Nephron (organoid): Measurements from ENCODE around the gene GCK.

Experiments
- H3K27ac Mint-ChIP-seq, 3 experiments: 2 replicates each; pipeline ENCODE4 v1.8.0; 2020; ENCODE audit warnings: mixed read lengths in 3 of 3, mild to moderate bottlenecking in 2 of 3, moderate library complexity in 1 of 3
- H3K27me3 Mint-ChIP-seq: 2 replicates; pipeline ENCODE4 v1.8.0; 2021; ENCODE audit warnings: low read depth, mild to moderate bottlenecking, moderate library complexity, mixed read lengths
- H3K36me3 Mint-ChIP-seq: 2 replicates; pipeline ENCODE4 v1.8.0; 2020; ENCODE audit warnings: low read depth, mixed read lengths
- H3K4me1 Mint-ChIP-seq: 2 replicates; pipeline ENCODE4 v1.8.0; 2020; ENCODE audit warnings: mixed read lengths
- H3K4me3 Mint-ChIP-seq, 3 experiments: 2 replicates each; pipeline ENCODE4 v1.8.0; 2020; ENCODE audit warnings: mild to moderate bottlenecking in 3 of 3, mixed read lengths in 3 of 3, moderate library complexity in 2 of 3
- H3K9me3 Mint-ChIP-seq: 2 replicates; pipeline ENCODE4 v1.8.0; 2020; ENCODE audit warnings: mixed read lengths
- CTCF ChIP-seq, 3 experiments: fragments of 200-600 bp; sonication (generic); IDR thresholded peaks; one replicate each; pipeline ENCODE4 v1.5.0; 2021; ENCODE audit warnings: antibody characterized with exemption in 3 of 3; ENCODE audit not compliant: unreplicated experiment in 3 of 3

GCK gene

GRCh38 chr7:44109991-44110390 is 79.2 kb downstream of the GCK start:
- no peak for TF ChIP-seq CTCF (IDR thresholded peaks at IDR 0.05; ENCODE audit: unreplicated experiment in 3 of 3)

DNA sequence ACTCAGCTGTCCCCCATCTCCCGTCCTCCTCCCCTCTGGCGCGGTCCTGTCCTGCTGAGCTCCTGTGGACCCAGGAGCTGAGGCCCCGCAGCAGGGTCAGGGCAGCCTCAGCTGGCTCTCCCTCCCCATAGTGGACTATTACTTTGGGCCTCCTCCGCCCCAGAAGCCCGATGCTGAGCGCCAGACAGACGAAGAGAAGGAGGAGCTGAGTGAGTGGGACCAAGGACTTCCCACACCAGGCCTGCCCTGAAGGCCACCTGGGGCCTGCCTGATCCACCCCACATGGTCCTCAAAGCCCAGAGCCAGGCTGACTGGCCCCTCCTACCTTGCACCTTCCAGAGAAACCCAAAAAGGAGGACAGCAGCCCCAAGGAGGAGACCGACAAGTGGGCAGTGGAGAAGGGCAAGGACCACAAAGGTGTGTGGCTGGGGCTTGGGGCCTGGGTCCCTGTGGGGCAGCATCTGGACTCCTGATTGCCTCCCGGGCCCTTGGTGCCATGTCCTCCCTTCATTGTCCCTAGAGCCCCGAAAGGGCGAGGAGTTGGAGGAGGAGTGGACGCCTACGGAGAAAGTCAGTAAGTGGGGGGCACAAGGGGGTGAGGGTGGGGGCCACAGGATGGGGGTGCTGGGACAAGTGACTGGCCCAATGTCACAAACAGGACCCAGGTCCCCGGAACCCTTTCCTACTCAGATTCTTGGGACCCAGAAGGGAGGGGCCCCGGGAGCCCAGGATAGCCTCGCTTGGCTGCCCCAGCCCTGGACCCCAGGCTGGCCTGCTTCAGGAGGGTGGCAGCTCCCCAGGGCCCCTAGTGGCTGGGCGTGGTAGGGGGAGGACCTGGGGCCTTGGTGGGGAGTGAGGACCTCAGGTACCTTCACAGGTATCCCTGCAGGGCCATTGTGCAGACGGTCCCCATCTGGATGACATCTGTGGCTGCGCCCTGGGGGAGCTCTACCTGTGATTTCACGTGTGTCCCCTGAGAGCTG is 80.2 kb downstream of the GCK start:
- H3K4me1 Mint-ChIP-seq, result peaks cover 16% of the 10 kb centered on the region
- no peak for TF ChIP-seq CTCF (IDR thresholded peaks at IDR 0.05; ENCODE audit: unreplicated experiment in 3 of 3)
- H3K36me3 Mint-ChIP-seq, result peaks cover 14% of the 10 kb centered on the region
- H3K27me3 Mint-ChIP-seq, result no peaks in the 10 kb centered on the region
- H3K4me3 Mint-ChIP-seq, result no peak overlapping the region
- no peak overlapping the region for H3K27ac Mint-ChIP-seq
- no peaks in the 10 kb centered on the region for H3K9me3 Mint-ChIP-seq

More at GRCh38 chr7:44109991-44110390, 79.2 kb downstream of the GCK start:
- no peaks in the 10 kb centered on the region for H3K9me3 Mint-ChIP-seq
- no peak overlapping the region for H3K27ac Mint-ChIP-seq
- no peak overlapping the region for H3K4me3 Mint-ChIP-seq
- peaks cover 22% of the 10 kb centered on the region for H3K4me1 Mint-ChIP-seq
- peaks cover 23% of the 10 kb centered on the region for H3K36me3 Mint-ChIP-seq
- H3K27me3 Mint-ChIP-seq, result no peaks in the 10 kb centered on the region

DNA sequence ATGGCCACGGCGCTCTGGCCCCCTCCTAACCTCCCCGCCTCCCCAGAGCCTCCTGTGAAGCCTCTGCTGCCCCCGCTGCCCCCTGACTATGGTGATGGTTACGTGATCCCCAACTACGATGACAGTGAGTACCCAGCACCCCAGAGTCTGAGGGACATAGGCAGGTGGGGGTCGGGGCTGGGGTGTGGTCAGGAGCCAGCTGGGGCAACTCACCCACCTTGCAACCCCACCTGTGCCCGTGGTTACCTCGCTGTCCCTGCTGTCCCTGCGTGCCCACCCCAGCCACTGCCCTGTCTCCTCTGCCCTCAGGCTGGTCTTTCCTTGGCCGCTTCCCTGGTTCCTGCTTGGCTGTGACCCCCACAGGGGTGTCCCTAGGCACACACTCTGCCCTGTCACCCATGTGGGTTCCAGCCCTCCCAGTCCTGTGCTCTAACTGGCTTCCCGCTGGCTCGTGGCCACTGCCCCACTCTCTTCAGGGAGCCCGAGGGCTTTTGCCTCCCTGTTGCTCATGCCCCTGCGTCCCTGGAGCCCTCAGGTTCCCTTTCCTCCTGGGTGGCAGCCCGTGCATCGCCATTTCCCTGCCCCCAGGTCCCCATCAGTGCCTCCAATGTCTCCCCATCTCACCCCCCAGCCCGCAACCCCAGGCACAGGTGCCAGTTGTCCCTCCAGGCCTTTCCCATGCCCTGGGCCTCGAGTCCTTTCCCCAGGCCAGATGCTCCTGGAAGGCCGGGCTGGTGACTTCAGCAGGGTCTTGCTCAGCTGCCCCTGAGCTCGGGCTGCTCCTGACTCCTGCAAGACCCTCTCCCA is 81.1 kb downstream of the GCK start:
- H3K4me1 Mint-ChIP-seq, result peaks cover 17% of the 10 kb centered on the region
- H3K36me3 Mint-ChIP-seq, result peaks cover 8% of the 10 kb centered on the region
- TF ChIP-seq CTCF (IDR thresholded peaks at IDR 0.05; ENCODE audit: unreplicated experiment in 3 of 3), result no peak
- no peaks in the 10 kb centered on the region for H3K9me3 Mint-ChIP-seq
- H3K27ac Mint-ChIP-seq, result no peak overlapping the region
- H3K27me3 Mint-ChIP-seq, result no peaks in the 10 kb centered on the region
- H3K4me3 Mint-ChIP-seq, result peak overlapping the region in 1 of 3 experiments; percentile 39

DNA sequence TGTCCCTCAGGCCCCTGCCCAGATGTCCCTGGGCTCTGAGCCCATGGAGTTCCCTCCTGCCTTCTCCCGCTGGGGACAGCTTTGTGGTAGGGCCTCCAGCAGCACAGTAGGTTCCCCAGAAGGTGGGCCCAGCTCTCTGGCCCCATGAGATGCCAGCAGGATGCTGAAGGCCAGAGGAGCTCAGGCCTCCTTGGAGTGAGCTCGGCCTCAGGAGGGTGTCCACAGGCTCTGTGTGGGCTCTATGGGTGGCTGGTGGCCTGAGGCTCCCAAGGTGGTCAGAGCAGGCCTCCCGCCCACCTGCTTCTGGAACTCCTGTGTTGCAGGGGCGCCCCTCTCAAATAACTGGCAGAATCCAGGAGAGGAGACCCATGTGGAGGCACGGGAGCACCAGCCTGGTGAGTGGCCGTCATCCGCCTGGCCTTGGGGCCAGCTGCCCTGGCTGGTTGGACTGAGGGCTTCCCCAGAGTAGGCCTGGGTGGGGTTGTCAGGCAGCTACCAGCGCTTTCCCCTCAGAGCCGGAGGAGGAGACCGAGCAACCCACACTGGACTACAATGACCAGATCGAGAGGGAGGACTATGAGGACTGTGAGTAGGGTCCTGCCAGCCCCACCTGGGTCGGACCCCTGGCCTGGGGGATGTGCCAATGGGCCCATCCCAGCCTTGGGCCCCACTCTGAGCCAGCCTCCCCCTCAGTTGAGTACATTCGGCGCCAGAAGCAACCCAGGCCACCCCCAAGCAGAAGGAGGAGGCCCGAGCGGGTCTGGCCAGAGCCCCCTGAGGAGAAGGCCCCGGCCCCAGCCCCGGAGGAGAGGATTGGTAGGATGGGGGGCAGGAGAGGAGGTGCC is 81.9 kb downstream of the GCK start:
- Mint-ChIP-seq H3K27ac (no peak overlapping the region), H3K4me3 (no peak overlapping the region), H3K9me3 (no peaks in the 10 kb centered on the region), H3K36me3 (peaks cover 3% of the 10 kb centered on the region), H3K27me3 (peaks cover 2% of the 10 kb centered on the region), H3K4me1 (peaks cover 22% of the 10 kb centered on the region)
- no peak for TF ChIP-seq CTCF (IDR thresholded peaks at IDR 0.05; ENCODE audit: unreplicated experiment in 3 of 3)

- Mint-ChIP-seq H3K4me1 (peaks cover 26% of the 10 kb centered on the region), H3K27ac (no peak overlapping the region), H3K36me3 (no peaks in the 10 kb centered on the region), H3K4me3 (peak overlapping the region in 2 of 3 experiments; percentile 85 to 89), H3K9me3 (no peaks in the 10 kb centered on the region), H3K27me3 (peaks cover 5% of the 10 kb centered on the region)
- TF ChIP-seq CTCF (IDR thresholded peaks at IDR 0.05; ENCODE audit: unreplicated experiment in 3 of 3), result no peak
Measured at GRCh38 chr7:44106311-44107065, 82.8 kb downstream of the GCK start.
